D721Med (cell line): Measurements from ENCODE around the gene DCP2.

Experiments used
- DNase-seq: peaks from one replicate; pipeline ENCODE4 v3.0.0; 2011; ENCODE audit warnings: low spot score; ENCODE audit not compliant: insufficient read length
- FAIRE-seq: peaks from 2 replicates; lab custom pipeline; 2011; peaks lifted over from hg19 to GRCh38; lab: Jason Lieb, UNC
- CTCF ChIP-seq: IDR thresholded peaks from 2 replicates; pipeline ENCODE4 v1.5.1; 2012; ENCODE audit warnings: mild to moderate bottlenecking, control low read depth; ENCODE audit not compliant: insufficient read depth; ENCODE audit errors: missing control alignments

The DCP2 gene

DNA sequence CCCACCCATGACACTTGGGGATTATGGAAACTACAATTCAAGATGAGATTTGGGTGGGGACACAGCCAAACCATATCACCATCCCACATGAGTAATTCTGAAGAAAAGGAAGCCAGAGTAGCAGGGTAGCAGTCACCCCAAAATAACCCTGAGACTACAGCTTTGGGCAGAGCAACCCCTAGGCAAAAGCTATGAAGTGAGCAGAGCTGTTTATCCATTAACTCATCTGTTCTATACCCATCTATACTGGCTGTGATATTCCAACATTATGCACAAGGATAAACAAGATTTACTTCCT is 42.3 kb upstream of the DCP2 start:
- no peak for TF ChIP-seq CTCF
- DNase-seq = no peak

DNA sequence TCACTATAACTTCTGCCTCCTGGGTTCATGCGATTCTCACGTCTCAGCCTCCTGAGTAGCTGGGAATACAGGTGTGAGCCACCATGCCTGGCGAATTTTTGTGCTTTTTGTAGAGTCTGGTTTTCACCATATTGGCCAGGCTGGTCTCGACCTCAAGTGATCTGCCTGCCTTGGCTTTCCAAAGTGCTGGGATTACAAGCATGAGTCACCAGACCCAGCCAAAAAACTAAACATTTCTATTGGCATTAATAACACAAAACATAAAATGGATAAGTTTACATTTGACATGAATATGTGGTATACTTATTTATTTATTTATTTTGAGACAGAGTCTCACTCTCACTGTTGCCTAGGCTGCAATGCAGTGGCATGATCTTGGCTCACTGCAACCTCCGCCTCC is 40.9 kb upstream of the DCP2 start:
- FAIRE-seq (no peak), DNase-seq (no peak)
- no peak for TF ChIP-seq CTCF

More for the DNA sequence above, 42.3 kb upstream of the DCP2 start:
- FAIRE-seq = no peak

DNA sequence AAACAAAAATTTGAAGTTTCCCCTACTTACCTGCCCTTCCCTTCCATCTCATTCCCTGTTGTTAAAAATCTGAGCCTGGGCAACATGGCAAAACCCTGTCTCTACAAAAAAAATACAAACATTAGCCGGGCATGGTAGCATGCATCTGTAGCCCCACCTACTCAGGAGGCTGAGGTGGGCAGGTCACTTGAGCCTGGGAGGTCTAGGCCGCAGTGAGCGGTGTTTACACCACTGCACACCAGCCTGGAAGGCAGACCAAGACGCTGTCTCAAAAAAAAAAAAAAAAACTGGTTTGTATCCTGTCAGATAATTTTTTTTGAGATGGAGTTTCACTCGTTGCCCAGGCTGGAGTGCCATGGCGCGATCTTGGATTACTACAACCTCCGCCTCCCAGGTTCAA is 38.3 kb upstream of the DCP2 start:
- DNase-seq = no peak
- no peak for TF ChIP-seq CTCF
- no peak for FAIRE-seq

DNA sequence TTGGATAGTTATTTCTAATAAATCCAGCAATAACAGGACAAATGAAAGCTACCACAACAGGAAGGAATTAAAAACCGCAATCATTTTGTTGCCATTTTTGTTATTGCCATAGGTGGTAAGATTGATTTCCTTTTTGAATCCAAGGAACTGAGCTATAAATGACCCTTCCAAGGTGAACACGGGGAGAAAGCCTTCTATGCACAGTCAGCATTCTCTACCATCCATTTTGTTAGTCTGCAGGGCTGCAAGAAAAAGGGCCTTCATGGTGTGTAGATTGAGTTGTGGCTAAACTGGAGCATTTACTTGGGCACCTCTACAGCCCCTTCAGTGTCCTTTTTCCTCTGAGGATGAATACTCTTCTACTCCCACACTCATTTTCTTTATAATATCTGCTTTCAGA is 35.9 kb upstream of the DCP2 start:
- FAIRE-seq = no peak
- no peak for DNase-seq
- TF ChIP-seq CTCF = no peak

DNA sequence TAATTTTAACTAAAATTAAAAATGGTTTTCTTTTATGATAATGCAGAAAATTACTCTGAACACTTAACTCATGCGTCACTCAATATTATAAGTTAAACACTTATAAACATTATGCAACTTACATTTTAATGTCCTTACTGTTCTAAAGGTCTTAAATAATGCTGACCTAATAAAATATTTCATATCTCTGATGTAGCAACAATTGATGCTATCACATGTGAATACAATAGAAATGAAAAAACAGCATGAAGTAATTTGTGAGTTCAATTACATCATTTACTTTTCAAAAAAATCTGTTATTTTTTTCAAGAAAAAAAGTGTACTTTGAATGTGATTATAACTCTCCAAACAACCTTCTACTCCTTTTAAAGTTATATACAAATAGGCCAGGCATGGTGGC is 28.1 kb upstream of the DCP2 start:
- DNase-seq (no peak), FAIRE-seq (no peak)
- TF ChIP-seq CTCF = no peak

- FAIRE-seq (no peak), DNase-seq (no peak)
- TF ChIP-seq CTCF = no peak
Measured at GRCh38 chr5:112951124-112951702, 25.4 kb upstream of the DCP2 start.

DNA sequence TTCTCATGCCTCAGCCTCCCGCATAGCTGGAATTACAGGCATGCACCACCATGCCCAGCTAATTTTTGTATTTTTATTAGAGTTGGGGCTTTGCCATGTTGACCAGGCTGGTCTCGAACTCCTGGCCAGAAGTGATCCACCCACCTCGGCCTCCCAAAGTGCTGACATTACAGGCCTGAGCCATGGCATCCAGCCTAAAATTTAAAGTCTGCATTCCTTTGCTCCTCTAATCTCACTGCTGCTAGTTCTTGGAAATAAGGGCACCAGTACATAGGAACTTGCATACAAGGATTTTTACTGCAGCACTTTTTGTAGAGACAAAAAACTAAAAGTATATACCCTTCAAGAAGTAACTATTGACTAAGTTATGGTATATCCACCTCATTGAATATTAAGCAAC is 20.0 kb upstream of the DCP2 start:
- TF ChIP-seq CTCF = no peak
- FAIRE-seq (no peak), DNase-seq (no peak)
